Fibroblast of lung (primary cell): ENCODE measurements around the gene PACSIN2. TPM values are rescaled to one million over a fixed set of nuclear protein-coding genes. Genes with fewer than 3 reads are reported as not detected.

ENCODE experiments used
- DNase-seq, 2 donors: peaks; one replicate each; pipeline versions ENCODE4 v3.0.0 to v3.0.0-alpha.2; 2010; ENCODE audit warnings: low read depth in 2 of 2
- H2AFZ ChIP-seq: 2 replicates; pipeline ENCODE4 v1.5.1; 2012; ENCODE audit warnings: low read length, control low read depth, inconsistent platforms
- H3K27ac ChIP-seq: 2 replicates; pipeline ENCODE4 v1.5.1; 2011; ENCODE audit warnings: low read length, control low read depth; ENCODE audit not compliant: insufficient read depth
- H3K27me3 ChIP-seq: 2 replicates; pipeline ENCODE4 v1.5.1; 2011; ENCODE audit warnings: mild to moderate bottlenecking, low read length; ENCODE audit not compliant: control insufficient read depth, insufficient read depth
- H3K36me3 ChIP-seq: 2 replicates; pipeline ENCODE4 v1.5.1; 2011; ENCODE audit warnings: low read length; ENCODE audit not compliant: control insufficient read depth, insufficient read depth
- H3K4me1 ChIP-seq: 2 replicates; pipeline ENCODE4 v1.5.1; 2011; ENCODE audit warnings: low read length; ENCODE audit not compliant: control insufficient read depth, insufficient read depth; ENCODE audit errors: extremely low read depth
- H3K4me2 ChIP-seq: 2 replicates; pipeline ENCODE4 v1.5.1; 2011; ENCODE audit warnings: low read length, control low read depth; ENCODE audit not compliant: insufficient read depth; ENCODE audit errors: extremely low read depth
- H3K4me3 ChIP-seq, 4 experiments: fragments of 200-600 bp in 1 of 4; sonication (generic) in 1 of 4; replicated peaks in 1 of 4; 2 replicates each; pipeline ENCODE4 v1.5.1; 2011 to 2016; ENCODE audit warnings: low read length in 4 of 4, low read depth in 3 of 4, mild to moderate bottlenecking in 3 of 4, control low read depth in 2 of 4, inconsistent platforms in 1 of 4, mixed read lengths in 1 of 4; ENCODE audit not compliant: insufficient read depth in 1 of 4; ENCODE audit errors: control extremely low read depth in 1 of 4
- H3K79me2 ChIP-seq: 2 replicates; pipeline ENCODE4 v1.5.1; 2012; ENCODE audit warnings: mild to moderate bottlenecking, low read length, inconsistent platforms; ENCODE audit not compliant: control insufficient read depth, insufficient read depth
- H3K9ac ChIP-seq: 2 replicates; pipeline ENCODE4 v1.5.1; 2011; ENCODE audit warnings: mild to moderate bottlenecking, low read length, control low read depth; ENCODE audit not compliant: insufficient read depth
- H3K9me3 ChIP-seq: 2 replicates; pipeline ENCODE4 v1.5.1; 2012; ENCODE audit warnings: low read depth, low read length; ENCODE audit not compliant: control insufficient read depth, insufficient read depth
- H4K20me1 ChIP-seq: 2 replicates; pipeline ENCODE4 v1.5.1; 2011; ENCODE audit warnings: low read length; ENCODE audit not compliant: control insufficient read depth, insufficient read depth; ENCODE audit errors: extremely low read depth
- CTCF ChIP-seq, 2 donors: IDR thresholded peaks in 1 of 2; conservative IDR thresholded peaks in 1 of 2; 1 replicate in 1 of 2; 2 replicates in 1 of 2; pipeline ENCODE4 v1.5.1; 2011 to 2012; ENCODE audit warnings: low read length in 2 of 2, control low read depth in 1 of 2, inconsistent platforms in 1 of 2, low read depth in 1 of 2, mild to moderate bottlenecking in 1 of 2
- EZH2 ChIP-seq: IDR thresholded peaks from 2 replicates; pipeline ENCODE4 v1.5.1; 2012; ENCODE audit warnings: low read length, control low read depth, mild to moderate bottlenecking; ENCODE audit errors: missing control alignments
- polyA plus RNA-seq, 2 donors: library from polyadenylated mRNA; depleted of rRNA in 1 of 2; stranded (reverse) in 1 of 2; unstranded in 1 of 2; fragments of >200 nt; gene quantifications; 2 replicates each; pipeline ENCODE4 v1.2.1, GENCODE V29; 2011 to 2012; ENCODE audit warnings: missing spikeins in 1 of 2
- total RNA-seq: library from RNA; depleted of rRNA; stranded (reverse); fragments of >200 nt; gene quantifications from 2 replicates; pipeline ENCODE4 v1.2.1, GENCODE V29; 2014

PACSIN2 gene
- total and polyA plus RNA-seq, 2 donors (not counting 1 experiment from before 2014, with no cell fraction given): 30.1 to 41.4 TPM

- peaks cover 90% of the 10 kb centered on the region for H3K79me2 ChIP-seq
- no peaks in the 10 kb centered on the region for H3K9me3 ChIP-seq
- TF ChIP-seq CTCF (conservative IDR thresholded peaks at IDR 0.05 in 1 of 2, IDR thresholded peaks at IDR 0.05 in 1 of 2; ENCODE audit: low read depth in 1 of 2, low read length in 2 of 2): no peak
- no peak for TF ChIP-seq EZH2
- H3K4me1 ChIP-seq: peaks cover 9% of the 10 kb centered on the region
- no peak for DNase-seq
- H4K20me1 ChIP-seq: no peaks in the 10 kb centered on the region
- H3K4me3 ChIP-seq: no peak overlapping the region
- no peaks in the 10 kb centered on the region for H3K27me3 ChIP-seq
- H3K9ac ChIP-seq: no peak overlapping the region
- H2AFZ ChIP-seq: no peak overlapping the region
- H3K4me2 ChIP-seq: no peak overlapping the region
- no peak overlapping the region for H3K27ac ChIP-seq
- H3K36me3 ChIP-seq: no peaks in the 10 kb centered on the region
Measured at GRCh38 chr22:43009444-43009843, 5.5 kb downstream of the PACSIN2 start.

GRCh38 chr22:43008921-43009320 is 6.0 kb downstream of the PACSIN2 start:
- H3K4me3 ChIP-seq: no peak overlapping the region
- no peak for TF ChIP-seq EZH2
- no peak for TF ChIP-seq CTCF (conservative IDR thresholded peaks at IDR 0.05 in 1 of 2, IDR thresholded peaks at IDR 0.05 in 1 of 2; ENCODE audit: low read depth in 1 of 2, low read length in 2 of 2)
- H3K9ac ChIP-seq: no peak overlapping the region
- peaks cover 12% of the 10 kb centered on the region for H3K4me1 ChIP-seq
- H3K36me3 ChIP-seq: no peaks in the 10 kb centered on the region
- no peak for DNase-seq
- no peak overlapping the region for H3K4me2 ChIP-seq
- no peak overlapping the region for H3K27ac ChIP-seq
- no peak overlapping the region for H2AFZ ChIP-seq
- no peaks in the 10 kb centered on the region for H3K9me3 ChIP-seq
- H3K27me3 ChIP-seq: no peaks in the 10 kb centered on the region
- peaks cover 90% of the 10 kb centered on the region for H3K79me2 ChIP-seq
- H4K20me1 ChIP-seq: no peaks in the 10 kb centered on the region

GRCh38 chr22:43008509-43008908 is 6.4 kb downstream of the PACSIN2 start:
- H3K36me3 ChIP-seq: no peaks in the 10 kb centered on the region
- H4K20me1 ChIP-seq: no peaks in the 10 kb centered on the region
- H3K4me3 ChIP-seq: no peak overlapping the region
- H3K9me3 ChIP-seq: no peaks in the 10 kb centered on the region
- peaks cover 12% of the 10 kb centered on the region for H3K4me1 ChIP-seq
- H3K9ac ChIP-seq: no peak overlapping the region
- DNase-seq: no peak
- H3K4me2 ChIP-seq: no peak overlapping the region
- no peaks in the 10 kb centered on the region for H3K27me3 ChIP-seq
- H3K79me2 ChIP-seq: peaks cover 89% of the 10 kb centered on the region
- H3K27ac ChIP-seq: no peak overlapping the region
- no peak overlapping the region for H2AFZ ChIP-seq
- no peak for TF ChIP-seq EZH2
- no peak for TF ChIP-seq CTCF (conservative IDR thresholded peaks at IDR 0.05 in 1 of 2, IDR thresholded peaks at IDR 0.05 in 1 of 2; ENCODE audit: low read depth in 1 of 2, low read length in 2 of 2)
